WTC11 (cell line): Measurements from ENCODE around the gene RGS16. TPM values are rescaled to one million over a fixed set of nuclear protein-coding genes. Genes with fewer than 3 reads are reported as not detected.

Experiments
- ATAC-seq: fragments of 200-7000 bp; cut with Tn5 transposase; 2 replicates; pipeline ENCODE4 v1.10.0; 2021; ENCODE audit warnings: mild to moderate bottlenecking, moderate library complexity
- CTCF ChIA-PET: fragments of 300-600 bp; sonication (Branson Sonifier 250); formaldehyde crosslinking; loops from one replicate; lab custom pipeline; 2021; ENCODE audit warnings: antibody characterized with exemption; lab: Charles Lee
- POLR2A ChIA-PET: fragments of 350-600 bp; sonication (Branson Sonifier 250); formaldehyde crosslinking; loops from one replicate; lab custom pipeline; 2021; ENCODE audit warnings: antibody characterized with exemption; lab: Charles Lee
- DNase-seq: peaks from one replicate; pipeline ENCODE4 v3.0.0; 2021; ENCODE audit warnings: low spot score
- H3K27ac Mint-ChIP-seq: 2 replicates; pipeline ENCODE4 v1.8.0; 2021; ENCODE audit warnings: mixed read lengths
- H3K27me3 Mint-ChIP-seq: 2 replicates; pipeline ENCODE4 v1.8.0; 2021; ENCODE audit warnings: low read depth, mild to moderate bottlenecking, moderate library complexity, mixed read lengths
- H3K36me3 Mint-ChIP-seq: 2 replicates; pipeline ENCODE4 v1.8.0; 2021; ENCODE audit warnings: mixed read lengths
- H3K4me1 Mint-ChIP-seq: 2 replicates; pipeline ENCODE4 v1.8.0; 2022; ENCODE audit warnings: mixed read lengths
- H3K4me3 Mint-ChIP-seq: 2 replicates; pipeline ENCODE4 v1.8.0; 2021; ENCODE audit warnings: mild to moderate bottlenecking, moderate library complexity, mixed read lengths
- H3K9me3 Mint-ChIP-seq: 2 replicates; pipeline ENCODE4 v1.8.0; 2021; ENCODE audit warnings: mixed read lengths
- AR ChIP-seq: fragments of 250-450 bp; sonication (Bioruptor Pico); IDR thresholded peaks from 2 replicates; pipeline ENCODE4 v1.9.0; 2021; ENCODE audit warnings: mild to moderate bottlenecking
- ATF1 ChIP-seq: sonication (generic); formaldehyde crosslinking; IDR thresholded peaks from 2 replicates; pipeline ENCODE4 v1.8.1; 2023; ENCODE audit warnings: mild to moderate bottlenecking, moderate library complexity, missing genetic modification reagents
- ATF6 ChIP-seq: sonication (generic); formaldehyde crosslinking; IDR thresholded peaks from 2 replicates; pipeline ENCODE4 v1.8.1; 2023; ENCODE audit warnings: mild to moderate bottlenecking, missing genetic modification reagents
- CREM ChIP-seq: sonication (generic); formaldehyde crosslinking; IDR thresholded peaks from 2 replicates; pipeline ENCODE4 v1.8.1; 2022; ENCODE audit warnings: mild to moderate bottlenecking, missing genetic modification reagents, moderate library complexity
- CTCF ChIP-seq: fragments of 200-600 bp; IDR thresholded peaks from 2 replicates; pipeline ENCODE4 v1.8.0; 2022; ENCODE audit warnings: antibody characterized with exemption
- ELF4 ChIP-seq: sonication (generic); formaldehyde crosslinking; IDR thresholded peaks from 2 replicates; pipeline ENCODE4 v1.8.1; 2022; ENCODE audit warnings: low read depth, mild to moderate bottlenecking, moderate library complexity, missing genetic modification reagents
- FOXK1 ChIP-seq: sonication (generic); formaldehyde crosslinking; IDR thresholded peaks from 2 replicates; pipeline ENCODE4 v1.8.0; 2022; ENCODE audit warnings: mild to moderate bottlenecking, moderate library complexity, missing genetic modification reagents
- GABPB1 ChIP-seq: sonication (generic); formaldehyde crosslinking; IDR thresholded peaks from 2 replicates; pipeline ENCODE4 v1.8.1; 2023; ENCODE audit warnings: mild to moderate bottlenecking, missing genetic modification reagents
- GTF2I ChIP-seq: fragments of 250-450 bp; sonication (Bioruptor Pico); conservative IDR thresholded peaks from 2 replicates; pipeline ENCODE4 v1.4.0; 2021; ENCODE audit warnings: mild to moderate bottlenecking
- IRF2 ChIP-seq: sonication (generic); formaldehyde crosslinking; IDR thresholded peaks from 2 replicates; pipeline ENCODE4 v1.8.0; 2022; ENCODE audit warnings: low read depth, missing genetic modification reagents, borderline replicate concordance
- JUN ChIP-seq: sonication (generic); formaldehyde crosslinking; IDR thresholded peaks from 2 replicates; pipeline ENCODE4 v1.8.0; 2023; ENCODE audit warnings: mild to moderate bottlenecking, missing genetic modification reagents
- MAX ChIP-seq: sonication (generic); formaldehyde crosslinking; IDR thresholded peaks from 2 replicates; pipeline ENCODE4 v1.8.0; 2022; ENCODE audit warnings: mild to moderate bottlenecking, missing genetic modification reagents
- NFATC4 ChIP-seq: fragments of 250-450 bp; sonication (Bioruptor Pico); IDR thresholded peaks from 2 replicates; pipeline ENCODE4 v1.9.0; 2021; ENCODE audit warnings: mild to moderate bottlenecking
- NFYB ChIP-seq: sonication (generic); formaldehyde crosslinking; conservative IDR thresholded peaks from 2 replicates; pipeline ENCODE4 v1.8.0; 2022; ENCODE audit warnings: low read depth, missing genetic modification reagents
- NR2C2 ChIP-seq: sonication (generic); formaldehyde crosslinking; IDR thresholded peaks from 2 replicates; pipeline ENCODE4 v1.8.0; 2022; ENCODE audit warnings: mild to moderate bottlenecking, missing genetic modification reagents
- PREB ChIP-seq: sonication (generic); formaldehyde crosslinking; IDR thresholded peaks from 2 replicates; pipeline ENCODE4 v1.8.1; 2022; ENCODE audit warnings: mild to moderate bottlenecking, missing genetic modification reagents, moderate library complexity, borderline replicate concordance
- PRRX2 ChIP-seq: fragments of 250-450 bp; sonication (Bioruptor Pico); IDR thresholded peaks from 2 replicates; pipeline ENCODE4 v1.8.0; 2021; ENCODE audit warnings: mild to moderate bottlenecking
- SP1 ChIP-seq: sonication (generic); formaldehyde crosslinking; conservative IDR thresholded peaks from 2 replicates; pipeline ENCODE4 v1.8.1; 2022; ENCODE audit warnings: missing genetic modification reagents
- TEAD4 ChIP-seq: sonication (generic); formaldehyde crosslinking; IDR thresholded peaks from 2 replicates; pipeline ENCODE4 v1.8.0; 2022; ENCODE audit warnings: mild to moderate bottlenecking, missing genetic modification reagents
- ZBTB43 ChIP-seq: sonication (generic); formaldehyde crosslinking; IDR thresholded peaks from 2 replicates; pipeline ENCODE4 v1.8.1; 2023; ENCODE audit warnings: mild to moderate bottlenecking, missing genetic modification reagents
- ZMAT4 ChIP-seq: fragments of 250-450 bp; sonication (Bioruptor Pico); IDR thresholded peaks from 2 replicates; pipeline ENCODE4 v1.9.0; 2021; ENCODE audit warnings: mild to moderate bottlenecking
- ZNF138 ChIP-seq: sonication (generic); formaldehyde crosslinking; conservative IDR thresholded peaks from 2 replicates; pipeline ENCODE4 v1.8.1; 2022; ENCODE audit warnings: mild to moderate bottlenecking, moderate library complexity, missing genetic modification reagents
- ZNF263 ChIP-seq: sonication (generic); formaldehyde crosslinking; IDR thresholded peaks from 2 replicates; pipeline ENCODE4 v1.8.1; 2022; ENCODE audit warnings: low read depth, mild to moderate bottlenecking, moderate library complexity, missing genetic modification reagents
- ZNF416 ChIP-seq: fragments of 250-450 bp; sonication (Bioruptor Pico); IDR thresholded peaks from 2 replicates; pipeline ENCODE4 v1.9.0; 2021; ENCODE audit warnings: mild to moderate bottlenecking, inconsistent platforms
- ZNF671 ChIP-seq: fragments of 250-450 bp; sonication (Bioruptor Pico); IDR thresholded peaks from 2 replicates; pipeline ENCODE4 v1.8.0; 2021; ENCODE audit warnings: mild to moderate bottlenecking
- total RNA-seq: library from RNA; stranded (reverse); gene quantifications from 3 replicates; pipeline ENCODE4 v1.2.3, GENCODE V29; 2021

The RGS16 gene
- total RNA-seq, 1 experiment from 2014 or later: 17.8 TPM

GRCh38 chr1:182567629-182568028 is 36.6 kb downstream of the RGS16 start (continued):
- TF ChIP-seq ATF1 (CRISPR knock-in tag): no peak
- no peak for TF ChIP-seq ZMAT4 (CRISPR knock-in tag)
- no peak for TF ChIP-seq ZNF671 (CRISPR knock-in tag)
- no peak for TF ChIP-seq MAX (CRISPR knock-in tag)

- ATAC-seq (no peak), DNase-seq (no peak)
- TF ChIP-seq AR (CRISPR knock-in tag) (no peak), NFATC4 (CRISPR knock-in tag) (no peak), FOXK1 (CRISPR knock-in tag) (no peak), ZBTB43 (CRISPR knock-in tag) (no peak), CREM (CRISPR knock-in tag) (no peak), NFYB (CRISPR knock-in tag) (no peak)
- ChIA-PET CTCF (no interaction called here), POLR2A (no interaction called here)
- H3K27ac Mint-ChIP-seq: no peak overlapping the region
- no peak overlapping the region for H3K4me3 Mint-ChIP-seq
- H3K4me1 Mint-ChIP-seq: peaks cover 5% of the 10 kb centered on the region
- H3K27me3 Mint-ChIP-seq: no peaks in the 10 kb centered on the region
- no peaks in the 10 kb centered on the region for H3K36me3 Mint-ChIP-seq
- no peaks in the 10 kb centered on the region for H3K9me3 Mint-ChIP-seq
Measured at GRCh38 chr1:182565537-182565936, 38.7 kb downstream of the RGS16 start.

- DNase-seq (no peak), ATAC-seq (no peak)
- H3K27ac Mint-ChIP-seq: no peak overlapping the region
- H3K4me1 Mint-ChIP-seq: peaks cover 5% of the 10 kb centered on the region
- CTCF ChIA-PET: interaction anchor here (1.1 kb wide), 1 partner anchor 245 kb away, joined by 3 read pairs; no protein-coding TSS in a partner anchor
- no peaks in the 10 kb centered on the region for H3K9me3 Mint-ChIP-seq
- POLR2A ChIA-PET: no interaction called here
- no peak overlapping the region for H3K4me3 Mint-ChIP-seq
- no peaks in the 10 kb centered on the region for H3K36me3 Mint-ChIP-seq
- no peaks in the 10 kb centered on the region; the same call in 1 of the 2 replicates for H3K27me3 Mint-ChIP-seq
- TF ChIP-seq SP1 (CRISPR knock-in tag): no peak
- no peak for TF ChIP-seq ZNF138 (CRISPR knock-in tag)
- no peak for TF ChIP-seq PREB (CRISPR knock-in tag)
- no peak for TF ChIP-seq ZNF416 (CRISPR knock-in tag)
- TF ChIP-seq JUN (CRISPR knock-in tag): no peak
- no peak for TF ChIP-seq ATF6 (CRISPR knock-in tag)
- no peak for TF ChIP-seq NR2C2 (CRISPR knock-in tag)
- no peak for TF ChIP-seq GABPB1 (CRISPR knock-in tag)
- no peak for TF ChIP-seq IRF2 (CRISPR knock-in tag)
- no peak for TF ChIP-seq PRRX2 (CRISPR knock-in tag)
- no peak for TF ChIP-seq GTF2I
- no peak for TF ChIP-seq TEAD4
- TF ChIP-seq CTCF: no peak
- no peak for TF ChIP-seq NFATC4 (CRISPR knock-in tag)
- TF ChIP-seq ZNF263 (CRISPR knock-in tag): no peak
- TF ChIP-seq CREM (CRISPR knock-in tag): no peak
- TF ChIP-seq ELF4 (CRISPR knock-in tag): no peak
Measured at GRCh38 chr1:182564406-182565004, 39.7 kb downstream of the RGS16 start.
